ENCODE measurements around the gene TRPM2. TPM values are rescaled to one million over a fixed set of nuclear protein-coding genes. Genes with fewer than 3 reads are reported as not detected.

The TRPM2 gene
- total RNA-seq, 5 donors from 2014 or later (not counting 1 experiment from before 2014, with no cell fraction given), result 1.2 to 8.6 (median 3.6) TPM

DNA sequence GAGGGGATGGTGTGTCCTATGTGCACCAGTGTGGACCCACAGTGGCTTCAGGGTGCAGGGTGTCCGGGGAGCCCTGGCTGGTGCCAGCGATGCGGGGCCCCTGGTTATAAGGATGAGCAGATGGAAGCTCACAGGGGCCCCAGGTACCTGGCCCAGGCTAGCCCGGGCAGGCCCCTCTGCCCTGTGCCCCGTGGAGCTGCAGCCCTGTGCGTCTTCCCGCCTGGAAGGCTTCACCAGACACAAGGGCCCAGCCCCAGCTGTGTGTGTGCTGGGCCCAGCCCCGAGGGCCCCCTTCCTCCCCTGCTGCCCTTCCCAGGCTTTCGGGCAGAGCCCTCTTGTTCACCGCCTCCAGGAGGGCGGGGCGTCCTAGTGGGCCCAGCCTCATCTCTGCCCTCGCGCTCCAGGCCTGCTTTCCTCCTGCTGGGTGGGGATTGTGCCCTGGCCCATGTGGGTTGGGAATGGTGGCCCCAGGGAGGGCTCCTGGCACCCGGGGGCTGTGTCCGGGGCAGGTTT is 37.7 kb upstream of the TRPM2 start:
- no peak overlapping the region for H3K4me3 Mint-ChIP-seq
- ATAC-seq (replicated peaks in 1 of 4), result no peak
- POLR2A ChIA-PET, result no interaction called here
- no peaks in the 10 kb centered on the region for H3K27me3 Mint-ChIP-seq
- peaks cover 16% of the 10 kb centered on the region for H3K36me3 Mint-ChIP-seq
- H3K27ac ChIP-seq (ENCODE audit: low read length), result no peak overlapping the region
- WGBS (ENCODE audit: insufficient coverage), result 98% methylated on average over 9 of the region's 16 CpGs
- H3K27me3 ChIP-seq (replicated peaks in 1 of 2; ENCODE audit: control insufficient read depth in 2 of 2, extremely low read depth in 1 of 2, insufficient read depth in 2 of 2, low read length in 1 of 2), result no peaks in the 10 kb centered on the region
- no peak for DNase-seq
- H3K36me3 ChIP-seq (ENCODE audit: control insufficient read depth in 2 of 2, extremely low read depth in 1 of 2, insufficient read depth in 1 of 2, low read length in 1 of 2), result peaks cover 34 to 70% of the 10 kb centered on the region in 2 donors
- H3K9me3 Mint-ChIP-seq, result no peaks in the 10 kb centered on the region
- CTCF ChIA-PET, result no interaction called here
- H3K4me1 Mint-ChIP-seq, result no peaks in the 10 kb centered on the region
- no peaks in the 10 kb centered on the region for H3K9me3 ChIP-seq
- H3K27ac Mint-ChIP-seq, result no peak overlapping the region
- no peaks in the 10 kb centered on the region for H3K4me1 ChIP-seq (ENCODE audit: control insufficient read depth in 1 of 2, extremely low read depth in 1 of 2, insufficient read depth in 2 of 2, low read length in 2 of 2)
- H3K4me3 ChIP-seq (ENCODE audit: control insufficient read depth in 1 of 2, extremely low read depth in 1 of 2, low read length in 1 of 2), result no peak overlapping the region

DNA sequence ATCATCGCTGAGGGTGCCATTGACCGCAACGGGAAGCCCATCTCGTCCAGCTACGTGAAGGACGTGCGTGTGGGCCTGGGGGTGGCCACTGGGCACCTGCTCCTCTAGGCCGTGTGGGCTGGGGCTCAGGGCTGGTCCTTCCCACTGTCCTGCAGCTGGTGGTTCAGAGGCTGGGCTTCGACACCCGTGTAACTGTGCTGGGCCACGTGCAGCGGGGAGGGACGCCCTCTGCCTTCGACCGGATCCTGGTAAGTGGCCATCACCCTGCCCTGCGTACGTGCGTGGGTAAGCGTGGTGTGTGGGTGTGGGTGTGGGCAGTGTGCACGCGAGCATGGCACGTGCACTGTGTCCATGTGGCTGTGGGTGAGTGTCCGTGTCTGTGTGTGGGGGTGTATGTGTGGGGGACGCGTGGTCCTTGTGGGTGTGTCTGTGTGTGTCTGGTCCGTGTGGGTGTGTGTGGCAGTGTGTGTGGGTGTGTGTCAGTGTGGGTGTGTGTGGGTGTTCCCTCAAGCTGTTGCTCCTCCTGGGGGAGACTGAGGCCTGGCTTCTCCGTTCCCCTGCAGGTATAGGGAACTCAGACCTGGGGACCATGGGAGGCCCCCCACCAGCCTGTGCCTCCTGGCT is 37.0 kb upstream of the TRPM2 start:
- Mint-ChIP-seq H3K9me3 (no peaks in the 10 kb centered on the region), H3K4me3 (no peak overlapping the region), H3K27ac (no peak overlapping the region), H3K27me3 (no peaks in the 10 kb centered on the region), H3K36me3 (peaks cover 10% of the 10 kb centered on the region), H3K4me1 (no peaks in the 10 kb centered on the region)
- H3K36me3 ChIP-seq (ENCODE audit: control insufficient read depth in 2 of 2, extremely low read depth in 1 of 2, insufficient read depth in 1 of 2, low read length in 1 of 2), result peaks cover 27 to 65% of the 10 kb centered on the region in 2 donors
- ChIA-PET POLR2A (no interaction called here), CTCF (no interaction called here)
- no peaks in the 10 kb centered on the region for H3K27me3 ChIP-seq (replicated peaks in 1 of 2; ENCODE audit: control insufficient read depth in 2 of 2, extremely low read depth in 1 of 2, insufficient read depth in 2 of 2, low read length in 1 of 2)
- no peaks in the 10 kb centered on the region for H3K9me3 ChIP-seq
- no peak overlapping the region for H3K4me3 ChIP-seq (ENCODE audit: control insufficient read depth in 1 of 2, extremely low read depth in 1 of 2, low read length in 1 of 2)
- no peak overlapping the region for H3K27ac ChIP-seq (ENCODE audit: low read length)
- no peaks in the 10 kb centered on the region for H3K4me1 ChIP-seq (ENCODE audit: control insufficient read depth in 1 of 2, extremely low read depth in 1 of 2, insufficient read depth in 2 of 2, low read length in 2 of 2)
- no peak for DNase-seq
- WGBS (ENCODE audit: insufficient coverage), result 94% methylated on average over 24 of the region's 27 CpGs
- no peak for ATAC-seq (replicated peaks in 1 of 4)

DNA sequence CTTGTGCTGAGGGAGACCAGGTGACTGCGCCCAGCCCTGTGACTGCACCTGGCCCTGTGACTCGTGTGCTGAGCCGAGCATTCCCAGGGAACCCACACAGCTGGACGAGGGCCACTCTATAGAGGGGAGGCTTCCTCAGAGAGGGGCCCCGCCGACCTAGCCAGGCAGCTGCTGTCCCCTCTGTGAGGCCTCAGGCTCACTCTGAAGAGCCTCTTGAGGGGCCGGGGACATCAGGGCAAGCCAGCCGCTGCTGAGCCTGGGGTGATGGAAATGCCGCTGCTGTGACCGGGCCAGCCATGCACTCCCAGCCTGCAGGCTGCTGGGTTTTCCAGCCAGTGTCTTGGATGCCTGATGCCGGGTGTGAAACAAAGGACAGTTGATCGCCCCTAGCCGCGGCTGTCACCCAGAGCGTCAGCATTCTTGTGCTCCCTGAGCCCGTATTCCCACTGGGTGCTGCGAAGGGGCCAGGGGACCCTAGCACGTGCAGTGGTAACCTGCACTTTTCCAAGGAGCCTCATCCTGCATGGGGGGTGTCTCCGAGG is 36.1 kb upstream of the TRPM2 start:
- H3K4me1 ChIP-seq (ENCODE audit: control insufficient read depth in 1 of 2, extremely low read depth in 1 of 2, insufficient read depth in 2 of 2, low read length in 2 of 2), result no peaks in the 10 kb centered on the region
- no peak overlapping the region for H3K27ac Mint-ChIP-seq
- DNase-seq (no peak), ATAC-seq (replicated peaks in 1 of 4) (no peak)
- 98% methylated on average over 19 of the region's 19 CpGs for WGBS (ENCODE audit: insufficient coverage)
- no peaks in the 10 kb centered on the region for H3K9me3 Mint-ChIP-seq
- H3K36me3 Mint-ChIP-seq, result peaks cover 6% of the 10 kb centered on the region
- H3K27me3 Mint-ChIP-seq, result no peaks in the 10 kb centered on the region
- no peak overlapping the region for H3K27ac ChIP-seq (ENCODE audit: low read length)
- H3K36me3 ChIP-seq (ENCODE audit: control insufficient read depth in 2 of 2, extremely low read depth in 1 of 2, insufficient read depth in 1 of 2, low read length in 1 of 2), result peaks cover 19 to 66% of the 10 kb centered on the region in 2 donors
- no peaks in the 10 kb centered on the region for H3K27me3 ChIP-seq (replicated peaks in 1 of 2; ENCODE audit: control insufficient read depth in 2 of 2, extremely low read depth in 1 of 2, insufficient read depth in 2 of 2, low read length in 1 of 2)
- ChIA-PET CTCF (no interaction called here), POLR2A (no interaction called here)
- H3K4me1 Mint-ChIP-seq, result no peaks in the 10 kb centered on the region
- no peak overlapping the region for H3K4me3 ChIP-seq (ENCODE audit: control insufficient read depth in 1 of 2, extremely low read depth in 1 of 2, low read length in 1 of 2)
- H3K4me3 Mint-ChIP-seq, result no peak overlapping the region
- H3K9me3 ChIP-seq, result no peaks in the 10 kb centered on the region

DNA sequence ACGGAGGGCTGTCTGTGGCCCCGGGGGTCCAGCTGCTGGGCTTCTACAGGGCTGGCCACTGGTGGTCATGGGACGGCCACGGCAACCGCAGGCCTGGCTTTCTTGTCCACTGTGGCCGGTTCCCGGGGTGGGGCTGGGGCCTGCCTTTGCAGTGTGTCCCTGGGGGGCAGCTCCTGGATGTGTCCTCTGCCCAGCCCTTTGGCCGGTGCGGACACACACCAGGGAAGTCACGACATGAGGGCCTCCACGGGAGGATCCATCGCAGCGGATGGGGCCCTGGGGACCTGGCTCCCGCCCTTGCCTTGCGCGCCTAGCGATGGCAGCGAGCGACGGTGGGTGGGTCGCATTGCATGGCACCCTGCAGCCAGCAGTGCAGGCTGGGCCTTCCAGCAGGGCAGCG is 35.5 kb upstream of the TRPM2 start:
- CTCF ChIA-PET, result no interaction called here
- Mint-ChIP-seq H3K27me3 (no peaks in the 10 kb centered on the region), H3K27ac (no peak overlapping the region), H3K4me3 (no peak overlapping the region), H3K4me1 (no peaks in the 10 kb centered on the region), H3K36me3 (peaks cover 6% of the 10 kb centered on the region), H3K9me3 (no peaks in the 10 kb centered on the region)
- POLR2A ChIA-PET, result no interaction called here
- Histone ChIP-seq H3K4me3 (ENCODE audit: control insufficient read depth in 1 of 2, extremely low read depth in 1 of 2, low read length in 1 of 2) (no peak overlapping the region), H3K36me3 (ENCODE audit: control insufficient read depth in 2 of 2, extremely low read depth in 1 of 2, insufficient read depth in 1 of 2, low read length in 1 of 2) (peaks cover 13 to 67% of the 10 kb centered on the region in 2 donors), H3K27me3 (replicated peaks in 1 of 2; ENCODE audit: control insufficient read depth in 2 of 2, extremely low read depth in 1 of 2, insufficient read depth in 2 of 2, low read length in 1 of 2) (no peaks in the 10 kb centered on the region), H3K9me3 (no peaks in the 10 kb centered on the region), H3K27ac (ENCODE audit: low read length) (no peak overlapping the region), H3K4me1 (ENCODE audit: control insufficient read depth in 1 of 2, extremely low read depth in 1 of 2, insufficient read depth in 2 of 2, low read length in 2 of 2) (no peaks in the 10 kb centered on the region)
- 94% methylated on average over 22 of the region's 22 CpGs for WGBS (ENCODE audit: insufficient coverage)
- DNase-seq (no peak), ATAC-seq (replicated peaks in 1 of 4) (no peak)

DNA sequence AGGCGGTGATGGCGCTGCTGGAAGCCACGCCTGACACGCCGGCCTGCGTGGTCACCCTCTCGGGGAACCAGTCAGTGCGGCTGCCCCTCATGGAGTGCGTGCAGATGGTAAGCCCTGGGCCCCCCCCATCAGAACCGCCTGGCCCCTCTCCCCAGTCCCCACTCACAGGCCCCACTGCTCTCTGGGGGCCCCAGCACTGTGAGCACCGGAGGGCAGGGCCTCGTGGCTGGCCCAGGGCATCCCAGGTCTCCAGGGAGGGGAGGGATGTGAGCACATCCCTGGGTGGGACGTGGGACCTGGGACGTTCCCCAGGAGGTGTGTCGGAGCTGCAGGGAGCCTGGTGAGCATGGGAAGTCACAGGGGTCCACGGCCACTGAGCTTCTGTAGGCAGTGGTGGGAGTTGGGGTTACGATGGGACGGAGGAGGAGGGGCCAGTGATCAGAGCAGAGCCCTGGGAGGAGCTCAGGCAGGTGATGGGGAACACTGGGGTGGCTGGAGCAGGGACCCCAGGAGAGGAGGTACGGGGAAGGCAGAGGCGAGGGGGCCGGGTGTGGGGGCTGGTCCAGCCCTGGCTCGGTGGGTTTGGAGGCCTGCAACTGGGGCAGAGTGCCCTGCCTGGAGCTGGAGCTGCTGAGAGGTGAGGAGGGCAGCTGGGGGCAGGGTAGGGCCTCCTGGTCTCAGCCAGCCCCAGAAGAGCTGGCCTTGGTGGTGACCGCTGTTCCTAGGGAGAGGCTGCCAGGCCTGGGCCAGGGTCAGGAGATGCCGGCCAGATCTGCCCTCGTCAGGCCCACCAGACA is 34.7 kb upstream of the TRPM2 start:
- ChIA-PET CTCF (no interaction called here), POLR2A (interaction anchor here in 1 of 2 donors (0.7 kb wide), 1 partner anchor 338 kb away, joined by 4 read pairs; no protein-coding TSS in a partner anchor)
- H3K27me3 Mint-ChIP-seq, result no peaks in the 10 kb centered on the region
- no peaks in the 10 kb centered on the region for H3K4me1 Mint-ChIP-seq
- no peak overlapping the region for H3K4me3 Mint-ChIP-seq
- no peaks in the 10 kb centered on the region for H3K9me3 ChIP-seq
- peaks cover 6% of the 10 kb centered on the region for H3K36me3 Mint-ChIP-seq
- no peak overlapping the region for H3K27ac ChIP-seq (ENCODE audit: low read length)
- DNase-seq, result no peak
- no peak overlapping the region for H3K4me3 ChIP-seq (ENCODE audit: control insufficient read depth in 1 of 2, extremely low read depth in 1 of 2, low read length in 1 of 2)
- no peaks in the 10 kb centered on the region for H3K9me3 Mint-ChIP-seq
- 93% methylated on average over 18 of the region's 25 CpGs for WGBS (ENCODE audit: insufficient coverage)
- H3K4me1 ChIP-seq (ENCODE audit: control insufficient read depth in 1 of 2, extremely low read depth in 1 of 2, insufficient read depth in 2 of 2, low read length in 2 of 2), result no peaks in the 10 kb centered on the region
- no peak for ATAC-seq (replicated peaks in 1 of 4)
- no peak overlapping the region for H3K27ac Mint-ChIP-seq
- H3K36me3 ChIP-seq (ENCODE audit: control insufficient read depth in 2 of 2, extremely low read depth in 1 of 2, insufficient read depth in 1 of 2, low read length in 1 of 2), result peaks cover 11 to 62% of the 10 kb centered on the region in 2 donors
- H3K27me3 ChIP-seq (replicated peaks in 1 of 2; ENCODE audit: control insufficient read depth in 2 of 2, extremely low read depth in 1 of 2, insufficient read depth in 2 of 2, low read length in 1 of 2), result no peaks in the 10 kb centered on the region

DNA sequence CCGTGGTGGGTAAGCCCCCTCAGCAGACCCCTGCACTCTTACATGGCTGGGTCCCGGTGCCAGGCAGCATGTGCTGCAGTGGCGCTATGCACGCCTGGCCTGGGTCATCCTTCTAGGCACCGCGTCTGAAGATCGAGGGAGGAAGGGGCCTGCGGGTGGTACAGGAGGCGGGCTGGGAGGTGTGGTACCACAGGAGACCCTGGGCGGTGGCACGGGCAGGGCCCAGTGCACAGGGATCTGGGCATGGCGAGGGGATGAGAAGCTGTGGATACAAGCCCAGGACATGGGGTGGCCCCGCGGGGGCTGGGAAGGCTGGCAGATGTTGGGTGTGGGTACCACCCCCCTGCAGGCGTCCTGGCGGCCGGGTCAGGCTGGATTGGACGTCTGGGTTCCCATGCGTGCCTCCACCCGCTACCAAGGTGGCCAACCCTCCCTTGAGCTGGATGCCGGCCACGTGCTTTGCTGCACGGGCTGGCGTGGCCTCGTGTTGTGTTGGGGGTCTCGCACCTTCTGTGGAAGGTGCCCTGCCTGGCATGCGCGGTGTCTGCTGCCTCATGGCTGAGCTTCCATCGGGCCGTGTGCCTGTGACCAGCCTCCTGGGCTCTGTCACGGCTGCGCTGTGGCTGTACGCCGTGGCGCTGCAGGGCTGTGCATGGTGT is 33.9 kb upstream of the TRPM2 start:
- POLR2A ChIA-PET, result interaction anchor here in 1 of 2 donors (0.7 kb wide), 1 partner anchor 339 kb away, joined by 4 read pairs; no protein-coding TSS in a partner anchor
- ATAC-seq (replicated peaks in 1 of 4), result no peak

More for the DNA sequence above, 33.9 kb upstream of the TRPM2 start:
- Histone ChIP-seq H3K4me1 (ENCODE audit: control insufficient read depth in 1 of 2, extremely low read depth in 1 of 2, insufficient read depth in 2 of 2, low read length in 2 of 2) (no peaks in the 10 kb centered on the region), H3K27ac (ENCODE audit: low read length) (no peak overlapping the region), H3K4me3 (ENCODE audit: control insufficient read depth in 1 of 2, extremely low read depth in 1 of 2, low read length in 1 of 2) (no peak overlapping the region), H3K9me3 (no peaks in the 10 kb centered on the region), H3K36me3 (ENCODE audit: control insufficient read depth in 2 of 2, extremely low read depth in 1 of 2, insufficient read depth in 1 of 2, low read length in 1 of 2) (peaks cover 11 to 64% of the 10 kb centered on the region in 2 donors), H3K27me3 (replicated peaks in 1 of 2; ENCODE audit: control insufficient read depth in 2 of 2, extremely low read depth in 1 of 2, insufficient read depth in 2 of 2, low read length in 1 of 2) (no peaks in the 10 kb centered on the region)
- Mint-ChIP-seq H3K9me3 (no peaks in the 10 kb centered on the region), H3K4me3 (no peak overlapping the region), H3K36me3 (peaks cover 6% of the 10 kb centered on the region), H3K27ac (no peak overlapping the region), H3K27me3 (no peaks in the 10 kb centered on the region), H3K4me1 (no peaks in the 10 kb centered on the region)
- CTCF ChIA-PET, result no interaction called here
- 98% methylated on average over 31 of the region's 35 CpGs for WGBS (ENCODE audit: insufficient coverage)
- DNase-seq, result no peak
